Measurements from ENCODE around the gene TTC3.
"Not testable (repeated sequence)": the region's sequence is repeated elsewhere in the genome, so short reads cannot be mapped to it uniquely, and the experiment has no call there.

Gene TTC3

GRCh38 chr21:37200641-37201480 is 127.8 kb downstream of the TTC3 start:
- no peak for DNase-seq

GRCh38 chr21:37202221-37203110 is 129.4 kb downstream of the TTC3 start:
- no peak for DNase-seq

GRCh38 chr21:37204580-37204979 is 131.5 kb downstream of the TTC3 start:
- no peak for DNase-seq

- DNase-seq: no peak
These were observed 133.4 kb downstream of the TTC3 start for GRCh38 chr21:37206496-37206895.

GRCh38 chr21:37207441-37208009 is 134.5 kb downstream of the TTC3 start:
- no peak for DNase-seq

GRCh38 chr21:37208056-37208721 is 135.1 kb downstream of the TTC3 start:
- DNase-seq: no peak

- DNase-seq: no peak
These were observed 135.7 kb downstream of the TTC3 start for GRCh38 chr21:37208741-37209225.

GRCh38 chr21:37210130-37210529 is 137.1 kb downstream of the TTC3 start:
- DNase-seq: no peak

- no peak for DNase-seq
These were observed 137.7 kb downstream of the TTC3 start for GRCh38 chr21:37210799-37211198.

GRCh38 chr21:37214952-37215351 is 141.9 kb downstream of the TTC3 start:
- no peak for DNase-seq

- DNase-seq: peak in 2 of 5 experiments; percentile 17 to 58
These were observed 146.8 kb downstream of the TTC3 start for GRCh38 chr21:37219761-37220432.

GRCh38 chr21:37220433-37220980 is 147.5 kb downstream of the TTC3 start:
- peak in 3 of 5 experiments; percentile 17 to 63 (median 37) for DNase-seq

GRCh38 chr21:37220981-37221664 is 148.1 kb downstream of the TTC3 start:
- peak; percentile 77 to 94 (median 89) for DNase-seq

- DNase-seq: not testable (repeated sequence)
These were observed 149.2 kb downstream of the TTC3 start for GRCh38 chr21:37222248-37222647.

- no peak for DNase-seq
These were observed 150.8 kb downstream of the TTC3 start for GRCh38 chr21:37223804-37224345.

- peak in 2 of 5 experiments; percentile 54 to 58 for DNase-seq
These were observed 152.1 kb downstream of the TTC3 start for GRCh38 chr21:37224861-37225839.

- DNase-seq: no peak
These were observed 153.2 kb downstream of the TTC3 start for GRCh38 chr21:37226041-37226920.

All from T-helper 2 cell (primary cell).